NCI-H2107 treated with DMSO at 0.1 percent for 48 hours (cell line): ENCODE measurements around the gene GPSM1.

Experiments used
- DNase-seq: peaks from one replicate; lab custom pipeline; 2025; ENCODE audit not compliant: unreplicated experiment; lab: John Stamatoyannopoulos, UW

GPSM1 gene, protein sequence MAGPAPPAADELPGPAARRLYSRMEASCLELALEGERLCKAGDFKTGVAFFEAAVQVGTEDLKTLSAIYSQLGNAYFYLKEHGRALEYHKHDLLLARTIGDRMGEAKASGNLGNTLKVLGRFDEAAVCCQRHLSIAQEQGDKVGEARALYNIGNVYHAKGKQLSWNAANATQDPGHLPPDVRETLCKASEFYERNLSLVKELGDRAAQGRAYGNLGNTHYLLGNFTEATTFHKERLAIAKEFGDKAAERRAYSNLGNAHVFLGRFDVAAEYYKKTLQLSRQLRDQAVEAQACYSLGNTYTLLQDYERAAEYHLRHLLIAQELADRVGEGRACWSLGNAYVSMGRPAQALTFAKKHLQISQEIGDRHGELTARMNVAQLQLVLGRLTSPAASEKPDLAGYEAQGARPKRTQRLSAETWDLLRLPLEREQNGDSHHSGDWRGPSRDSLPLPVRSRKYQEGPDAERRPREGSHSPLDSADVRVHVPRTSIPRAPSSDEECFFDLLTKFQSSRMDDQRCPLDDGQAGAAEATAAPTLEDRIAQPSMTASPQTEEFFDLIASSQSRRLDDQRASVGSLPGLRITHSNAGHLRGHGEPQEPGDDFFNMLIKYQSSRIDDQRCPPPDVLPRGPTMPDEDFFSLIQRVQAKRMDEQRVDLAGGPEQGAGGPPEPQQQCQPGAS

GRCh38 chr9:136327304-136327974 lies at the start of gene GPSM1:
GPSM1 (plus strand) TSS chr9:136327539; CDS start chr9:136327696, 157 bp downstream.
- no peak for DNase-seq

GRCh38 chr9:136277746-136278145 lies 49.6 kb upstream of the GPSM1 start:
- no peak for DNase-seq

- DNase-seq = no peak
Measured at GRCh38 chr9:136278221-136278620, 49.1 kb upstream of the GPSM1 start.

DNA sequence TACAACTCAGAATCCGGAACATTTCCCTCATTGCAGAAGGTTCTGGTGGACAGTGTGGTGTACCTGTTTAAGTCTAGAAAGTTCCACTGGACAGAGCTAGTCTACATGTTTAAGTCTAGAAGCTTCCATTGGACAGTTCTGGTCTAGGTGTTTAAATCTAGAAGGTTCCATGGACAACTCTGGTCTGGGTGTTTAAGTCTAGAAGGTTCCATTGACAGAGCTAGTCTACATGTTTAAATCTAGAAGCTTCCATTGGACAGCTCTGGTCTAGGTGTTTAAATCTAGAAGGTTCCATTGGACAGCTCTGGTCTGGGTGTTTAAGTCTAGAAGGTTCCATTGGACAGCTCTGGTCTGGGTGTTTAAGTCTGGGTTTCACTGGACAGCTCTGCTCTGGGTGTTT lies 48.4 kb upstream of the GPSM1 start:
- DNase-seq = no peak

- DNase-seq = no peak
Measured at GRCh38 chr9:136279471-136279870, 47.9 kb upstream of the GPSM1 start.

DNA sequence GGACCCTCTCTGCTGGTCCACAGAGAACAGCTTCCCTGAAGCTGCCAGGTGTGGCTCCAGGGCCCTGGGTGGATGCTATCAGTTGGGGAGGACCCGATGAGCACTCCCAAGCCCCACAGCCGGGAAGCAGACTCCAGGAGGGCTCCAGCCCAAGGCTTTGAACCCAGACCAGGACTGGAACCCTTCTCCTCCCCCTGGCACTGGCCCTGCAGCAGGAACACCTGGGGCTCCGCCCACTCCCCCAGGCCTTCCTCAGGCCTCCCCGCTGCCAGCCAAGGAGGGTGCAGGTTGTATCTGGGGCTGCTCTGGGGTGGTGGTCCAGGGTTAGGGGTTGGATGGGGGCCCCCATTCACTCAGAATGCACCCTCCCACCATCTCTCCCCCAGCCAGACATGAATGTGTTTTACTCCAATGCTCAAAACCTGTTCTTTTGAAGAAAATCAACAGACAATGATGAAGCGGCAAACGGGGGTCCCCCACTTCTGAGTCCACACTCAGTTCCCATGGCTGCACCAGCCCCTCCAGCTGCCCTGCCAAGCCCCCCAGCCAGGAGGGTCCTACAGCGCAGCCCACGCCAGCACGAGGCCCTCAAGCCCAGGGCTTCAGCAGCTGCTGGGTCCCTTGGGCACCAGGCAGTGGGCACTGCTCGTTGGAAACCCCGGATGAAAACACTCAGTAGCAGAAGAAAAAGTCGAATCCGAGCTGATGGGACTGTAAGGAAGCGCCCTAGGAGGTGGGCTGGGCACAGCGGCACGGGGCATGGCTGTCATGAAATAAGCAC lies 46.6 kb upstream of the GPSM1 start:
- DNase-seq = no peak

DNA sequence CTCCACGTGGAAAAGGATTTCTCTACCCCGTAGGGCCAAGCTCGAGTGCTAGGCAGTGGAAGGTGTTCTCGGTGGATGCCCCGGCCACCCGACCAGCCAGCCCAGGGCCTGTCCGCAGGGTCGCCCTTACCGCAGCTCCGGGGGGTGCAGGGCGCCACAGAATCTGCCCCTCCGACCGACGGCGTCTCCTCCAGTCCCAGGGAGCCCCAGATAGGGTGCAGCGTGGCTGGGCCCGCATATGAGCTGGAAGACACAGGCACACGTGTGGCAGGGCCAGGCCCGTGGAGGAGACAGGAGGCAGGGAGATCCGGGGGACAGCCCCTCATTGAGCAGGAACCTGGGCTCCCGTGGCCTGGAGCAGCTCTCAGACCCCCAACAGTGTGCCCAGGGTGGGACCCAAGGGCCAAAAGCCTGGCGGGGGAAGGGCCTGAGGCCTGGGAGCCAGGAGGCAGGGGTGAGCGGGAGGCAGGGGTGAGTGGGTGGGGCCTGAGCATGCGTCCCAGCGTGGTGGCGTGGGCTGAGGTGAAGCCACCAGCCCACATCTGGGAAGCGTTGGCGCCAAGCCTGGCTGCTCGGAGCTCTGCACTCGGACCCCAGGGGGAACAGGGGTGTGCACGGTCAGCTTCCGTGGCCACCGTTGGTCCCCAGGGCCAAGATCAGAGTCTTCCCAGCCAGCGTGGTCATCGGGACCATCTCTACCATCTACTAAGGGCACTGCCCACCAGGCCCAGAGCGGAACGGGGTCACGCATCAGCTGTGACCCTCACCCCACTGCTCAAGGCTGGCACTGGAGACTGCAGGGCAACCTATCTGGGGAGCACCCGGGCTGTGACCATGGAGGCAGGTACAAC lies 45.7 kb upstream of the GPSM1 start:
- DNase-seq = no peak

DNA sequence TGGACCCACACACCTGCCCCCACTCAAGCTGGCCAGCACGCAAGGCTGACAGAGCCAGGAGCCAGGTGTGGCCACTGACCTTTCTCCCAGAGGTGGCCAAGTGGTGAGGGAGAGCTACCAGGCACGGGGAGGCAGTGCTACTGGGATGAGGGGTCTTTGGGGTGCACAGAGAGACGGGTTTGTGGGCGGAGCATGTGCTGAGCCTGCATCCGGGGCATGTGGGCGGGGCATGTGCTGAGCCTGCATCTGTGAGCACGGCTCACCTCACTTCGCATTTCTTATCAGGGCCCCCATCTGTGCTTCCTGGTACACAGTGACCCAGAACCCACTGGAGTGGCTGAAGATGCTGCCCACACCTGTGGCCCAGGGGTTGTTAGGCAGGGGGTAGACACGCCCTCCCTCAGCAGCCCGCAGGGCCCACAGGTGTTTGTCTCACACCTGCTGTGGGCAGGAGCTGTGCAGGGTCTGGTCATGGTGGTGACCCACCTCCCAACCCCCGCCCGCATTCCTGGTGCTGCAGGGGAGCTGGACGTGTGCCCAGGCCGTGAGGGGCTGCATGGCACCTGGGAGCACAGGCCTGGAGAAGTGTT lies 45.0 kb upstream of the GPSM1 start:
- no peak for DNase-seq

- peak; percentile 81 for DNase-seq
Measured at GRCh38 chr9:136283291-136284235, 43.8 kb upstream of the GPSM1 start.

DNA sequence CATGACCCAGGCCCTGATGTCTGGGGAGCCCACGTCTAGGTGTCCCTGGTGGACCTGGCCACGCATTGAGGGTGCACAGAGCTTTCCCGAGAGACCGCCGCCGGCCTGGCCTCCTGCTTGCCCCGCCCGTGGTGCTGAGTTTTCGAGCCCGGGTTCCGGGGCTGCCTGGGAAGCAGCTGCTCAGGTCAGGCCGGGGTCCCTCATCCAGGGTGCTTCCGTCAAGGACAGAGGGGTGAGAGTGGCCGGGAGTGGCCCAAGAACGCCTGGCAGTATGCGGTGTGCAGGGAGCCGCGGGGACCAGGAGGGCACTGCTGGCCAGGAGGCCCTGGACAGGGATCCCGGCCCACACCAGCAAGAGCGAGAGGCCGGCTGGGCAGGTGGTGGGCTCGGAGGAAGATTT lies 43.0 kb upstream of the GPSM1 start:
- no peak for DNase-seq

GRCh38 chr9:136284951-136285350 lies 42.4 kb upstream of the GPSM1 start:
- DNase-seq = no peak

DNA sequence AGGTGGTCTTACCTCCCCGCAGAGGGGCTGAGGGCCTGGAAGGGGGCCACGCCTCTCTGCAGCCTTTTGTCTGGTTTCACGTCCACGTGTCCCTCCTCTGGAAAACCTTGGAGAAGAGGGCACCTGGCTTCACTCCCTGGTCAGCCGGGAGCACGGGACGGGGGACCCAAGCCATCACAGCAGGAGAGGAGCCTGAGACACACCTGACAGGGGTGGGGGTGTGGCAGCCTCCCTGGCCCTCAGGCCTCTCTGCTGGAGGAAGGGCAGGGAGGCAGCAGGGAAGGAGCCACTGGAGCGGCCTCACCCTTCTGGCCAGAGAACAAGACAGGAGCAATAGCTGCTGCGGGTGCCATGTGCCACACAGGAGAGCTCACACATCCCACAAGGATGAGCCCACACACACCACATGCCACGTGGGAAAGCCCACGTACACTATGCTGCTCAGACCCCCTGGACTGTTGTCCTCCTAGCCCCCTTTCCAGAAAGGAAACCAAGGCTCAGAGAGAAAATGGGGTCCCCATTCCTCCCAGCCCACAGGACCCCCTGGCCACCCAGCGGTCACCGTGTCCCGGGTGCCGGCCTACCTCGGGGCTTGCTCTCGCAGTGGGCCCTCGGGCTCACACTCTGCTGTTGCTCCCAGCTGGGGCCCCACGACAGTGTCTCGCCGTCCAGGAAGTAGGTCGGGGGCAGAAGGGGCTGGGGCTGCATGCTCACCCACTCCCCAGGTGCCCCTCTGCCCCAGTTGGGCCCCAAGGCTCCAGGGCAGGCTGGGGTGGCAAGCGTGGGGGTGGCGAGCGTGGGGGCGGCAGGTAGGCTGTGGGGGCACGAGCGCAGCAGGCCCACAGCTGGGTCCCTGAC lies 41.6 kb upstream of the GPSM1 start:
- DNase-seq = no peak

GRCh38 chr9:136286359-136286986 lies 40.9 kb upstream of the GPSM1 start:
- DNase-seq = peak; percentile 58

DNA sequence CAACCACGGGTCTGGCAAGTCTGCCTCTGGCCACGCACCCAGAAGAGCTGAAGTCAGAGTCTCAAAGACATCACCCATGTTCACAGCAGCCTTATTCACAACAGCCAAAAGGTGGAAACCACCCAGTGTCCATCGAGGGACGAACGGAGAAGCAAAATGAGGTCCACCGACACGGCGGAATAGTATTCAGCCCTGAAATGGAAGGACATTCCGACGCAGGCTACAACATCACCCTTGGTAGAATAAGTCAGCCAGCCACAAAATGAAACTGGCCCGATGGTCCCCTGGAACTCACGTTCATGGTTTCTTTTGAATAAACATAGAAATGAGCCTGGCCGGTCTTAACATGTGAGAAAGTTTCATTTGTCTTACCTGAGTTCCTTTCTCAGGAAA lies 40.4 kb upstream of the GPSM1 start:
- no peak for DNase-seq

GRCh38 chr9:136287960-136288753 lies 39.2 kb upstream of the GPSM1 start:
- DNase-seq = no peak

DNA sequence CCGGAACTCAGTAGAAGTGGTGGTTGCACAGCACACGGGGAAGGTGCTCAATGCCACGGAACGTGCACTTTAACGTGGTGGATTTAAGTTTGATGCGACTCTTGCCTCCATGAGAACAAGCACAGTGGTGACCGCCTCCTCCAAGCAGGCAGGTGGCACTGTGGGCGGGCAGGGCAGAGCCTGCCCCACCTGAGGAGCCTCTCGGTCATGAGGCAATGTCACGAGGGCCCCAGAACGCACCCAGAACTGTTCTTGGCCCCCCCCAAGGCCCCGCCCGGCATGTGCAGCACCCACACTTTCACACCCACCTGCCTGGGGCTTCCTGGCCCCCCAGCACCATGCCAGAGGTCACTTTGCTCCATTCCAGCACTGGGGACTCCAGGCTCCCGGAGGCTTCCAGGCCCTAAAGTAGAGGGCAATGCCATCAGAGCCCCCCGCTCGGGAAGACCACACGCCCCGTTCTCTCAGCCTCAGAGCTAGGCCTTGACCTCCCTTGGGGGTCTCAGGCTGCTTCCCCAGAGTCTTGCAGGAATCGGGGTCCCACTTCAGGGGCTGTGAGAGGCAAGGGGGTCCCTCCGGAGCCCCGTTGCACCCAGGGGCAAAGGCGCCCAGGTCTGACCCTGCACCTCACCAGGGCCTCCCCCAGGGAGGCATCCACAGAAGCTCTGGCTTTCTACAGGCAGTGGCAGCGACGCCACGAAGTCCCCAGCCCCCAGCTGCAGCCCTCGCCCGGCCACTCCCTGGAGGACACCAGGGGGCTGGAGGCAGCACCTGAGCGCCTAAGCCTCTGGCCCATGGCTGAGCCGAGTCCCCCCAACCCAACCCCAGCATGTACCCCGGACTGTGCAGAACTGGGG lies 37.5 kb upstream of the GPSM1 start:
- DNase-seq = no peak
